OCI-LY1 (cell line): Measurements from ENCODE around the gene CAPN2.

Experiments
- H2AFZ ChIP-seq: fragments of 200-600 bp; sonication (generic), shearing (Covaris generic); 2 replicates; pipeline ENCODE4 v1.6.0; 2014; ENCODE audit warnings: antibody characterized with exemption, mild to moderate bottlenecking, low read length
- H3F3A ChIP-seq: fragments of 200-600 bp; sonication (generic), shearing (Covaris generic); 2 replicates; pipeline ENCODE4 v1.6.0; 2014; ENCODE audit warnings: mild to moderate bottlenecking, antibody characterized with exemption, low read length, moderate library complexity; ENCODE audit not compliant: insufficient read depth
- H3K27ac ChIP-seq: fragments of 200-600 bp; sonication (generic); 2 replicates; pipeline ENCODE4 v1.5.1; 2014; ENCODE audit warnings: low read length, mixed run types, mild to moderate bottlenecking, low read depth; ENCODE audit not compliant: poor library complexity, severe bottlenecking
- H3K27me3 ChIP-seq: fragments of 200-600 bp; sonication (generic); 2 replicates; pipeline ENCODE4 v1.6.0; 2014; ENCODE audit warnings: antibody characterized with exemption, mild to moderate bottlenecking, low read length, moderate library complexity; ENCODE audit not compliant: insufficient read depth
- H3K36me3 ChIP-seq: fragments of 200-600 bp; sonication (generic); 2 replicates; pipeline ENCODE4 v1.6.1; 2014; ENCODE audit warnings: mild to moderate bottlenecking, antibody characterized with exemption, low read length, moderate library complexity, mixed read lengths; ENCODE audit not compliant: insufficient read depth
- H3K4me1 ChIP-seq: fragments of 200-600 bp; sonication (generic); 2 replicates; pipeline ENCODE4 v1.5.1; 2014; ENCODE audit warnings: mild to moderate bottlenecking, low read length, moderate library complexity; ENCODE audit not compliant: insufficient read depth, severe bottlenecking
- H3K4me2 ChIP-seq: fragments of 200-600 bp; sonication (generic), shearing (Covaris generic); 2 replicates; pipeline ENCODE4 v1.6.1; 2014; ENCODE audit warnings: low read length
- H3K4me3 ChIP-seq: fragments of 200-600 bp; sonication (generic); 2 replicates; pipeline ENCODE4 v1.5.1; 2014; ENCODE audit warnings: low read length, low read depth, mild to moderate bottlenecking, mixed read lengths; ENCODE audit not compliant: poor library complexity, severe bottlenecking
- H3K79me2 ChIP-seq: fragments of 200-600 bp; shearing (Covaris generic); 2 replicates; pipeline ENCODE4 v1.6.1; 2016; ENCODE audit warnings: mixed run types, low read length, mixed read lengths; ENCODE audit not compliant: insufficient read depth
- H3K9ac ChIP-seq: fragments of 200-600 bp; sonication (generic), shearing (Covaris generic); 2 replicates; pipeline ENCODE4 v1.6.1; 2014; ENCODE audit warnings: mild to moderate bottlenecking, low read length, mixed read lengths
- H3K9me2 ChIP-seq: fragments of 200-600 bp; sonication (generic), shearing (Covaris generic); 2 replicates; pipeline ENCODE4 v1.6.1; 2014; ENCODE audit warnings: low read depth, mild to moderate bottlenecking, low read length, mixed read lengths
- H3K9me3 ChIP-seq: fragments of 200-600 bp; shearing (Covaris generic); 2 replicates; pipeline ENCODE4 v1.6.1; 2014; ENCODE audit warnings: low read length, mixed read lengths
- H4K20me1 ChIP-seq: fragments of 200-600 bp; sonication (generic), shearing (Covaris generic); 2 replicates; pipeline ENCODE4 v1.6.0; 2016; ENCODE audit warnings: mild to moderate bottlenecking, low read length; ENCODE audit not compliant: insufficient read depth
- EZH2 ChIP-seq: fragments of 200-600 bp; sonication (generic), shearing (Covaris generic); IDR thresholded peaks from 2 replicates; pipeline ENCODE4 v1.8.0; 2017; ENCODE audit warnings: borderline replicate concordance, mixed run types, mild to moderate bottlenecking, antibody characterized with exemption, low read length, moderate library complexity, mixed read lengths
- TF ChIP-seq, protein P1 (sequence below): fragments of 200-600 bp; sonication (generic), shearing (Covaris generic); IDR thresholded peaks from 2 replicates; pipeline ENCODE4 v1.5.1; 2017; ENCODE audit warnings: mild to moderate bottlenecking, antibody characterized with exemption, low read length, moderate library complexity, mixed read lengths

CAPN2 gene

DNA sequence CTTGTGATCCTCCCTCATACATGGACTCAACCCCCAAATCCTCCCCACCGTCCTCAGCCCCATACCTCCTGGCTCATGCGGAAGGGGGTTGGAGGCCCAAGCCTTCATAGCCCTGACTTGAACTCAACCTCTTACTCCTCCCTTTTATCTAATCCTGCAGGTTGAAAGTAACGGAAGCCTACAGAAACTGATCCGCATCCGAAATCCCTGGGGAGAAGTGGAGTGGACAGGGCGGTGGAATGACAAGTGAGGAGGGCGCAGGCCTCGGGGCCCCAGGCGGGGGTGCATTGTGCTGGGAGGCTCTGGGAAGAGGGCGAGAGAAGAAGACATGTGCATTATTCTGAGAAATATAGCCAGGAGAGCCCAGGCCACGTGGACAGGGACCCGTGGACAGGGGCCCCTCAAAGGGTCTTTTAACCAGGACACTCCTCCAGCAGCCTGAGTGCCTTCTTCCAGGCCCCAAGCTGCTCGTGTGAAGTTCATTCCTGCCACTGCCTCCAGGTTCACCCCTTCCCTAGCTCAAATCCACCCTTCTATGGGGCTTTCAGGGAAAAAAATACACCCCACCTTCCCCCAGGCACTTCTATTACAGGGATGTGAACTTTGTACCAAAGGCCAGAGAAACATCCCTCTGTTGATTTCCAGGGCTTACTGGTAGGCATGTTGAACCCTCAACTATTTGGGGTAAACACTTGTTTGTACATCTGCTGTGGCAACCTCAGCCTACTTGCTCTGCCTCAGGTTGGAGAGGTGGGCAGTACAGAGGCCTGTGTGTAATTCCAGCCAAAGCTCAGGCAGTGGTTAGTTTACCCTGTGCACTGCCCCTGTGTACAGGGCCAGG is 38.6 kb downstream of the CAPN2 start:
- Histone ChIP-seq H3K4me2 (no peak overlapping the region), H3K9ac (no peak overlapping the region), H4K20me1 (no peaks in the 10 kb centered on the region), H3K79me2 (no peaks in the 10 kb centered on the region), H3K4me3 (no peak overlapping the region), H3K9me3 (no peaks in the 10 kb centered on the region), H3K36me3 (no peaks in the 10 kb centered on the region), H3K27me3 (0 out of 2 replicates have a peak, but pooled peaks cover 6% of the 10 kb centered on the region), H3K9me2 (no peaks in the 10 kb centered on the region), H3F3A (no peaks in the 10 kb centered on the region), H2AFZ (no peak overlapping the region), H3K27ac (no peak overlapping the region), H3K4me1 (peaks cover 3% of the 10 kb centered on the region)
- no peak for TF ChIP-seq EZH2
- TF ChIP-seq, protein P1, sequence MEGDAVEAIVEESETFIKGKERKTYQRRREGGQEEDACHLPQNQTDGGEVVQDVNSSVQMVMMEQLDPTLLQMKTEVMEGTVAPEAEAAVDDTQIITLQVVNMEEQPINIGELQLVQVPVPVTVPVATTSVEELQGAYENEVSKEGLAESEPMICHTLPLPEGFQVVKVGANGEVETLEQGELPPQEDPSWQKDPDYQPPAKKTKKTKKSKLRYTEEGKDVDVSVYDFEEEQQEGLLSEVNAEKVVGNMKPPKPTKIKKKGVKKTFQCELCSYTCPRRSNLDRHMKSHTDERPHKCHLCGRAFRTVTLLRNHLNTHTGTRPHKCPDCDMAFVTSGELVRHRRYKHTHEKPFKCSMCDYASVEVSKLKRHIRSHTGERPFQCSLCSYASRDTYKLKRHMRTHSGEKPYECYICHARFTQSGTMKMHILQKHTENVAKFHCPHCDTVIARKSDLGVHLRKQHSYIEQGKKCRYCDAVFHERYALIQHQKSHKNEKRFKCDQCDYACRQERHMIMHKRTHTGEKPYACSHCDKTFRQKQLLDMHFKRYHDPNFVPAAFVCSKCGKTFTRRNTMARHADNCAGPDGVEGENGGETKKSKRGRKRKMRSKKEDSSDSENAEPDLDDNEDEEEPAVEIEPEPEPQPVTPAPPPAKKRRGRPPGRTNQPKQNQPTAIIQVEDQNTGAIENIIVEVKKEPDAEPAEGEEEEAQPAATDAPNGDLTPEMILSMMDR, result no peak

DNA sequence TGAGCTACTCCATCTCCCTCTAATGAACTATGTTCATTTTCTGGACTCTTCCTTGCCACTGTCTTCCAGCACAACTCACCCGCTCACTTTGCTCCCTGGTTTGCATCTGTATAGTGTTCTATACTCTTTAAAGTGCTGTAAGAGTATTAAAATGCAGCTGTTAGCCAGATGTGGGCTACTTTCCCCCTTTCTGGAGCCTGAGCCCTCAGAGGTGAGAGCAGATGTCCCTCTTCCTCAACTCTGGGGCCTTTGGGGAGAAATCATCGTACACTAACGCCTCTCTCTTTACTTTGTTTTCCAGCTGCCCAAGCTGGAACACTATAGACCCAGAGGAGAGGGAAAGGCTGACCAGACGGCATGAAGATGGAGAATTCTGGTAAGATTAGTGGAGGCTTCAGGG is 39.4 kb downstream of the CAPN2 start:
- H3K79me2 ChIP-seq, result no peaks in the 10 kb centered on the region
- no peaks in the 10 kb centered on the region for H3K36me3 ChIP-seq
- no peak overlapping the region for H2AFZ ChIP-seq
- no peak overlapping the region for H3K4me2 ChIP-seq
- TF ChIP-seq, protein P1, result no peak
- no peak for TF ChIP-seq EZH2
- H3K9ac ChIP-seq, result no peak overlapping the region
- no peak overlapping the region for H3K4me3 ChIP-seq
- H3K4me1 ChIP-seq, result peaks cover 3% of the 10 kb centered on the region
- no peaks in the 10 kb centered on the region for H3K9me2 ChIP-seq
- H3K27ac ChIP-seq, result no peak overlapping the region
- H4K20me1 ChIP-seq, result no peaks in the 10 kb centered on the region
- H3F3A ChIP-seq, result no peaks in the 10 kb centered on the region
- H3K27me3 ChIP-seq, result 0 out of 2 replicates have a peak, but pooled peaks cover 6% of the 10 kb centered on the region
- H3K9me3 ChIP-seq, result no peaks in the 10 kb centered on the region

DNA sequence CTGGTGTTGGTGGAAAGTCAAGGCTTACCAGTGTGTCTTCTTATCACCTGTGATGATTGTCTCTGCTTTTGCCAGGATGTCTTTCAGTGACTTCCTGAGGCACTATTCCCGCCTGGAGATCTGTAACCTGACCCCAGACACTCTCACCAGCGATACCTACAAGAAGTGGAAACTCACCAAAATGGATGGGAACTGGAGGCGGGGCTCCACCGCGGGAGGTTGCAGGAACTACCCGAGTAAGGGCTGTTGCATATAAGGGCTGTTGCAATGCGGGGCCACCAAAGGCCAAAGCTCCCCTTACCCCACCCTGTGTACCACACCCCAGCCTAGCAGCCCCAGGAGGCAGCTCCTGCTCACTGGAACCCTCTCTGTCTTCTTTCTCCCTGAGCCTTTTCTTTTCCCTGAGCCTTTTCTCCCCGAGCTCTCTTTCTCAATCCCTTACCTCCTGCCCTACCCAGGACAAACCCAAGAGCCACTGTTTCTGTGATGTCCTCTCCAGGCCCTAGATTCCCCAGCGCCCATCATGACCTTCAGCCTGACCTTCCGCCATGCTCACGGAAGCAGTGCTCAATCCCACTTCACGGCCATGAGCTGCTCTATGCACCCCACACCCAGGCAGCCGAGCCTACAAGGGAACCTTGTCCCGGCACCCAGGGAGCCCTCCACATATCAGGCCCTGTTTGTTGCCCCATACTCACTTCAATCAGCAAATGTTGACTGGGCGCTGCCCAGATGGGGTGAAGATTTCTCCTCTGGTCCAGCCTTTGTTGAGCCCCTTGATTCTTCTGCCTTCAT is 40.6 kb downstream of the CAPN2 start:
- Histone ChIP-seq H3K36me3 (no peaks in the 10 kb centered on the region), H3K4me3 (no peak overlapping the region), H3K9ac (no peak overlapping the region), H3K4me1 (peaks cover 3% of the 10 kb centered on the region), H3K9me2 (no peaks in the 10 kb centered on the region), H3F3A (no peaks in the 10 kb centered on the region), H4K20me1 (no peaks in the 10 kb centered on the region), H3K4me2 (no peak overlapping the region), H2AFZ (no peak overlapping the region), H3K27me3 (0 out of 2 replicates have a peak, but pooled peaks cover 6% of the 10 kb centered on the region), H3K79me2 (no peaks in the 10 kb centered on the region), H3K27ac (no peak overlapping the region), H3K9me3 (no peaks in the 10 kb centered on the region)
- TF ChIP-seq EZH2, result no peak
- TF ChIP-seq, protein P1, result no peak
